T-cell (primary cell): ENCODE results near the gene TOPBP1. TPM values are rescaled to one million over a fixed set of nuclear protein-coding genes. Genes with fewer than 3 reads are reported as not detected.

Source experiments
- ATAC-seq, 4 experiments: fragments of 200-7000 bp in 3 of 4; fragments of 150-1000 bp in 1 of 4; cut with Tn5 transposase; replicated peaks in 1 of 4; 1 replicate in 3 of 4; 2 replicates in 1 of 4; pipeline ENCODE4 v1.10.0; 2021; ENCODE audit warnings: moderate library complexity in 3 of 4, mild to moderate bottlenecking in 2 of 4, moderate number of reproducible peaks in 1 of 4
- CTCF ChIA-PET, 2 donors: fragments of 300-600 bp; sonication (Branson Sonifier 250); formaldehyde crosslinking; loops; one replicate each; lab custom pipeline; 2022; ENCODE audit warnings: antibody characterized with exemption in 2 of 2; lab: Charles Lee
- POLR2A ChIA-PET, 2 donors: fragments of 300-600 bp; sonication (Branson Sonifier 250); formaldehyde crosslinking; loops; one replicate each; lab custom pipeline; 2022; ENCODE audit warnings: antibody characterized with exemption in 2 of 2; lab: Charles Lee
- DNase-seq, 35 experiments: peaks; one replicate each; pipeline versions ENCODE4 v3.0.0 to v3.0.0-alpha.2; 2013 to 2023
- H3K27ac ChIP-seq: one replicate; pipeline ENCODE4 v1.5.1; 2013; ENCODE audit warnings: low read length
- H3K27me3 ChIP-seq, 2 experiments: replicated peaks in 1 of 2; 1 replicate in 1 of 2; 2 replicates in 1 of 2; pipeline versions ENCODE4 v1.6.1 to v1.7.0; 2013; ENCODE audit warnings: low read length in 1 of 2, mixed read lengths in 1 of 2; ENCODE audit not compliant: control insufficient read depth in 2 of 2, insufficient read depth in 2 of 2; ENCODE audit errors: extremely low read depth in 1 of 2
- H3K36me3 ChIP-seq, 2 donors: 1 replicate in 1 of 2; 2 replicates in 1 of 2; pipeline versions ENCODE4 v1.6.1 to v1.7.0; 2013; ENCODE audit warnings: low read length in 1 of 2; ENCODE audit not compliant: control insufficient read depth in 2 of 2, insufficient read depth in 1 of 2; ENCODE audit errors: extremely low read depth in 1 of 2
- H3K4me1 ChIP-seq, 2 experiments: 1 replicate in 1 of 2; 2 replicates in 1 of 2; pipeline versions ENCODE4 v1.6.1 to v1.7.0; 2013; ENCODE audit warnings: low read length in 2 of 2, mixed read lengths in 1 of 2; ENCODE audit not compliant: insufficient read depth in 2 of 2, control insufficient read depth in 1 of 2; ENCODE audit errors: extremely low read depth in 1 of 2
- H3K4me3 ChIP-seq, 2 donors: 1 replicate in 1 of 2; 2 replicates in 1 of 2; pipeline versions ENCODE4 v1.5.1 to v1.7.0; 2013; ENCODE audit warnings: mild to moderate bottlenecking in 2 of 2, low read length in 1 of 2, moderate library complexity in 1 of 2; ENCODE audit not compliant: control insufficient read depth in 1 of 2; ENCODE audit errors: extremely low read depth in 1 of 2
- H3K9me3 ChIP-seq: 2 replicates; pipeline ENCODE4 v1.7.0; 2013
- H3K27ac Mint-ChIP-seq, 2 donors: one replicate each; pipeline ENCODE4 v1.8.0; 2020 to 2021; ENCODE audit warnings: mild to moderate bottlenecking in 2 of 2, mixed read lengths in 2 of 2
- H3K27me3 Mint-ChIP-seq, 2 donors: one replicate each; pipeline ENCODE4 v1.8.0; 2021 to 2022; ENCODE audit warnings: mixed read lengths in 2 of 2
- H3K36me3 Mint-ChIP-seq: one replicate; pipeline ENCODE4 v1.8.0; 2021; ENCODE audit warnings: mixed read lengths
- H3K4me1 Mint-ChIP-seq, 3 donors: one replicate each; pipeline ENCODE4 v1.8.0; 2020 to 2022; ENCODE audit warnings: mixed read lengths in 3 of 3, mild to moderate bottlenecking in 1 of 3
- H3K4me3 Mint-ChIP-seq, 3 donors: one replicate each; pipeline ENCODE4 v1.8.0; 2020 to 2022; ENCODE audit warnings: mild to moderate bottlenecking in 3 of 3, mixed read lengths in 3 of 3, moderate library complexity in 3 of 3
- H3K9me3 Mint-ChIP-seq, 3 donors: one replicate each; pipeline ENCODE4 v1.8.0; 2020 to 2022; ENCODE audit warnings: mixed read lengths in 3 of 3
- WGBS: methylation state at CpG from one replicate; pipeline ENCODE4 v1.1.5; 2013; ENCODE audit warnings: missing lambda C conversion rate; ENCODE audit not compliant: insufficient coverage; 5-methylcytosine and 5-hydroxymethylcytosine counted together
- total RNA-seq, 35 experiments: library from RNA in 6 of 35; stranded (reverse) in 6 of 35; fragments of 120-200 nt in 1 of 35; gene quantifications; one replicate each; pipeline versions ENCODE4 v1.2.1 to v1.2.4 and lab custom pipeline; 2013 to 2026

Gene TOPBP1
- total RNA-seq, 5 donors from 2014 or later (not counting 1 experiment from before 2014, with no cell fraction given), result 27.8 to 37.8 (median 30.0) TPM

GRCh38 chr3:133588035-133588434 lies 73.7 kb downstream of the TOPBP1 start:
- peaks cover 21 to 33% (median 28%) of the 10 kb centered on the region in 3 donors for H3K4me1 Mint-ChIP-seq
- no peaks in the 10 kb centered on the region for H3K9me3 Mint-ChIP-seq
- Histone ChIP-seq H3K9me3 (no peaks in the 10 kb centered on the region), H3K36me3 (peaks cover 4 to 64% of the 10 kb centered on the region in 2 donors), H3K4me3 (no peak overlapping the region), H3K27me3 (no peaks in the 10 kb centered on the region), H3K4me1 (peaks cover 0 to 4% of the 10 kb centered on the region in 2 experiments), H3K27ac (no peak overlapping the region)
- no peak overlapping the region for H3K4me3 Mint-ChIP-seq
- ATAC-seq, result no peak
- H3K36me3 Mint-ChIP-seq, result peaks cover 34% of the 10 kb centered on the region
- no peak for DNase-seq
- WGBS, result no CpG with 5 or more reads among the region's 4 CpGs
- H3K27ac Mint-ChIP-seq, result peak overlapping the region; percentile 12 to 55
- POLR2A ChIA-PET, result interaction anchor here in 1 of 2 donors (0.6 kb wide), 2 partner anchors 9 to 16 kb away, joined by 3 read pairs; no protein-coding TSS in a partner anchor
- no peaks in the 10 kb centered on the region for H3K27me3 Mint-ChIP-seq
- CTCF ChIA-PET, result interaction anchor here in 1 of 2 donors (1.4 kb wide), 1 partner anchor 9 kb away, joined by 5 read pairs; no protein-coding TSS in a partner anchor

GRCh38 chr3:133583396-133583795 lies 78.3 kb downstream of the TOPBP1 start:
- no peaks in the 10 kb centered on the region for H3K9me3 ChIP-seq
- WGBS, result 96% methylated on average over 5 of the region's 6 CpGs
- ChIA-PET CTCF (no interaction called here), POLR2A (no interaction called here)
- H3K27ac Mint-ChIP-seq, result peak overlapping the region in 1 of 2 donors; percentile 28
- no peaks in the 10 kb centered on the region for H3K27me3 Mint-ChIP-seq
- H3K27ac ChIP-seq, result no peak overlapping the region
- no peak overlapping the region for H3K4me3 ChIP-seq
- H3K27me3 ChIP-seq, result no peaks in the 10 kb centered on the region
- H3K4me1 ChIP-seq, result peaks cover 12 to 26% of the 10 kb centered on the region in 2 experiments
- peaks cover 39% of the 10 kb centered on the region for H3K36me3 Mint-ChIP-seq
- no peaks in the 10 kb centered on the region for H3K9me3 Mint-ChIP-seq
- ATAC-seq (no peak), DNase-seq (no peak)
- H3K36me3 ChIP-seq, result peaks cover 11 to 83% of the 10 kb centered on the region in 2 donors
- no peak overlapping the region for H3K4me3 Mint-ChIP-seq
- H3K4me1 Mint-ChIP-seq, result peaks cover 44 to 62% (median 62%) of the 10 kb centered on the region in 3 donors

- Mint-ChIP-seq H3K27me3 (no peaks in the 10 kb centered on the region), H3K4me3 (peak overlapping the region; percentile 55 to 93 (median 68)), H3K36me3 (peaks cover 57% of the 10 kb centered on the region), H3K27ac (peak overlapping the region; percentile 27 to 49), H3K4me1 (peaks cover 78 to 82% (median 79%) of the 10 kb centered on the region in 3 donors), H3K9me3 (no peaks in the 10 kb centered on the region)
- Histone ChIP-seq H3K4me3 (no peak overlapping the region), H3K9me3 (no peaks in the 10 kb centered on the region), H3K27me3 (no peaks in the 10 kb centered on the region), H3K4me1 (peaks cover 33 to 50% of the 10 kb centered on the region in 2 experiments), H3K27ac (no peak overlapping the region), H3K36me3 (peaks cover 8 to 62% of the 10 kb centered on the region in 2 donors)
- no CpG with 5 or more reads among the region's 1 CpG for WGBS
- ChIA-PET CTCF (interaction anchor here (0.7 to 3.1 kb wide), 13 partner anchors 8 to 852 kb away, joined by 3 to 14 read pairs (median 4); no protein-coding TSS in a partner anchor), POLR2A (interaction anchor here in 1 of 2 donors (0.6 to 1.2 kb wide), 3 partner anchors 9 to 866 kb away, joined by 3 to 5 read pairs (median 3); no protein-coding TSS in a partner anchor)
- no peak for ATAC-seq
- peak in 1 of 35 experiments; percentile 28 for DNase-seq
Observed at GRCh38 chr3:133578548-133579191, 83.1 kb downstream of the TOPBP1 start.

GRCh38 chr3:133576169-133576568 lies 85.6 kb downstream of the TOPBP1 start:
- Mint-ChIP-seq H3K36me3 (peaks cover 41% of the 10 kb centered on the region), H3K27ac (peak overlapping the region; percentile 62 to 79), H3K27me3 (no peaks in the 10 kb centered on the region), H3K4me1 (peaks cover 71 to 76% (median 74%) of the 10 kb centered on the region in 3 donors), H3K9me3 (no peaks in the 10 kb centered on the region), H3K4me3 (peak overlapping the region; percentile 91 to 93 (median 92))
- POLR2A ChIA-PET, result interaction anchor here in 1 of 2 donors (0.5 kb wide), 1 partner anchor 916 kb away, joined by 3 read pairs; no protein-coding TSS in a partner anchor
- no peak for DNase-seq
- CTCF ChIA-PET, result interaction anchor here (0.6 to 1.1 kb wide), 4 partner anchors 86 to 685 kb away, joined by 3 to 5 read pairs (median 4); no protein-coding TSS in a partner anchor
- H3K9me3 ChIP-seq, result no peaks in the 10 kb centered on the region
- peak overlapping the region; percentile 5 for H3K27ac ChIP-seq
- H3K27me3 ChIP-seq, result no peaks in the 10 kb centered on the region
- WGBS, result 43% methylated on average over 1 of the region's 3 CpGs
- H3K4me3 ChIP-seq, result peak overlapping the region in 1 of 2 donors; percentile 11
- H3K36me3 ChIP-seq, result peaks cover 4 to 40% of the 10 kb centered on the region in 2 donors
- no peak for ATAC-seq
- peaks cover 40 to 54% of the 10 kb centered on the region in 2 experiments for H3K4me1 ChIP-seq

- ATAC-seq (no peak), DNase-seq (no peak)
- 0% methylated on average over 1 of the region's 4 CpGs for WGBS
- ChIA-PET CTCF (interaction anchor here (0.8 to 0.9 kb wide), 2 partner anchors 84 to 87 kb away, joined by 3 read pairs; no protein-coding TSS in a partner anchor), POLR2A (interaction anchor here in 1 of 2 donors (0.8 to 1.7 kb wide), 2 partner anchors 86 to 87 kb away, joined by 4 to 5 read pairs; partner anchors contain the start of gene TOPBP1)
- H3K27ac Mint-ChIP-seq, result peak overlapping the region; percentile 90 to 91
- H3K9me3 ChIP-seq, result no peaks in the 10 kb centered on the region
- no peaks in the 10 kb centered on the region for H3K9me3 Mint-ChIP-seq
- H3K36me3 Mint-ChIP-seq, result peaks cover 39% of the 10 kb centered on the region
- H3K4me1 ChIP-seq, result peaks cover 40 to 44% of the 10 kb centered on the region in 2 experiments
- H3K27ac ChIP-seq, result peak overlapping the region; percentile 88
- no peaks in the 10 kb centered on the region for H3K27me3 ChIP-seq
- H3K27me3 Mint-ChIP-seq, result no peaks in the 10 kb centered on the region
- H3K4me1 Mint-ChIP-seq, result peaks cover 65 to 74% (median 69%) of the 10 kb centered on the region in 3 donors
- peaks cover 0 to 36% of the 10 kb centered on the region in 2 donors for H3K36me3 ChIP-seq
- peak overlapping the region; percentile 91 to 93 (median 92) for H3K4me3 Mint-ChIP-seq
- peak overlapping the region; percentile 85 to 89 for H3K4me3 ChIP-seq
Observed at GRCh38 chr3:133575086-133575485, 86.7 kb downstream of the TOPBP1 start.
